Mammary epithelial cell (primary cell): ENCODE results near the gene VAV2.

Experiments
- CTCF ChIP-seq, 2 donors: IDR thresholded peaks in 1 of 2; conservative IDR thresholded peaks in 1 of 2; 2 replicates each; pipeline ENCODE4 v1.5.1; 2011 to 2012; ENCODE audit warnings: inconsistent platforms in 2 of 2, low read length in 2 of 2, mild to moderate bottlenecking in 2 of 2, control low read depth in 1 of 2, low read depth in 1 of 2; ENCODE audit not compliant: insufficient read depth in 1 of 2; ENCODE audit errors: extremely low read depth in 1 of 2
- EZH2 ChIP-seq: IDR thresholded peaks from 2 replicates; pipeline ENCODE4 v1.6.1; 2012; ENCODE audit warnings: low read length, inconsistent platforms, borderline replicate concordance

GRCh38 chr9:133990366-133991213 is 1.5 kb downstream of the VAV2 start:
- TF ChIP-seq CTCF (conservative IDR thresholded peaks at IDR 0.05 in 1 of 2, IDR thresholded peaks at IDR 0.05 in 1 of 2; ENCODE audit: extremely low read depth in 1 of 2, insufficient read depth in 1 of 2, low read depth in 1 of 2, low read length in 2 of 2) = no peak
- no peak for TF ChIP-seq EZH2
